Measurements from ENCODE around the gene OMA1. TPM values are rescaled to one million over a fixed set of nuclear protein-coding genes. Genes with fewer than 3 reads are reported as not detected.

Gene OMA1
- total and polyA plus RNA-seq, 10 of the 15 experiments (the other 5 are each of a cell fraction or from before 2014, with no cell fraction given): 23.6 to 67.1 (median 47.1) TPM

DNA sequence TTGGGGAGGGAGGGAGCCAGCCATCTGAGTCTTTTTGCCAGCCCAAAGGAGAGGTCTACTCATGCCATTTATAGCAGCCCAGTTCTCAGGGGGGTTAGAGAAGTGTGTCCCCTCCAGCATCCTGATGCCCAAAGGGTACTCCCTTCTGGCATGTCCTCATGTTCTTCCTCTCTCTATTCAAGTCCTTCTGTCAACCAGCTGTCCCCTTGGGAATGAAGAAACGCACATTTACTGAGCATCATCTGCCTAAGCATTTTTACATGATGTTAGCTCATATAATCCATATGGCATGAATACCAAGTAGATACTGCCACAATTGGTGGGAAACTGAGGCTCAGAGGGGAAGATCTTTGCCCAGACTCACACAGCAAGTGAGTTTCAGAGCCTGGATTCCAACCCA is 45.3 kb upstream of the OMA1 start:
- no peak for FAIRE-seq

More for the DNA sequence above, 45.3 kb upstream of the OMA1 start:
- H3K4me3 ChIP-seq: no peak overlapping the region
- no peaks in the 10 kb centered on the region for H3K79me2 ChIP-seq (ENCODE audit: control insufficient read depth, insufficient read depth, low read length)
- RAD21 ChIA-PET (ENCODE audit: unreplicated experiment): no interaction called here
- H3K9ac ChIP-seq (ENCODE audit: control insufficient read depth, insufficient read depth, low read length): no peak overlapping the region
- H3K27ac ChIP-seq (ENCODE audit: control insufficient read depth, insufficient read depth): no peak overlapping the region
- TF ChIP-seq ETV6 (conservative IDR thresholded peaks at IDR 0.05 in 1 of 2, IDR thresholded peaks at IDR 0.05 in 1 of 2; ENCODE audit: borderline replicate concordance in 1 of 2, low read depth in 1 of 2) (no peak), NFYA (IDR thresholded peaks at IDR 0.05; ENCODE audit: borderline replicate concordance, low read depth, low read length) (no peak), ZNF24 (IDR thresholded peaks at IDR 0.05) (no peak), STAT1 (conservative IDR thresholded peaks at IDR 0.05) (no peak)
- TF ChIP-seq, protein P1, sequence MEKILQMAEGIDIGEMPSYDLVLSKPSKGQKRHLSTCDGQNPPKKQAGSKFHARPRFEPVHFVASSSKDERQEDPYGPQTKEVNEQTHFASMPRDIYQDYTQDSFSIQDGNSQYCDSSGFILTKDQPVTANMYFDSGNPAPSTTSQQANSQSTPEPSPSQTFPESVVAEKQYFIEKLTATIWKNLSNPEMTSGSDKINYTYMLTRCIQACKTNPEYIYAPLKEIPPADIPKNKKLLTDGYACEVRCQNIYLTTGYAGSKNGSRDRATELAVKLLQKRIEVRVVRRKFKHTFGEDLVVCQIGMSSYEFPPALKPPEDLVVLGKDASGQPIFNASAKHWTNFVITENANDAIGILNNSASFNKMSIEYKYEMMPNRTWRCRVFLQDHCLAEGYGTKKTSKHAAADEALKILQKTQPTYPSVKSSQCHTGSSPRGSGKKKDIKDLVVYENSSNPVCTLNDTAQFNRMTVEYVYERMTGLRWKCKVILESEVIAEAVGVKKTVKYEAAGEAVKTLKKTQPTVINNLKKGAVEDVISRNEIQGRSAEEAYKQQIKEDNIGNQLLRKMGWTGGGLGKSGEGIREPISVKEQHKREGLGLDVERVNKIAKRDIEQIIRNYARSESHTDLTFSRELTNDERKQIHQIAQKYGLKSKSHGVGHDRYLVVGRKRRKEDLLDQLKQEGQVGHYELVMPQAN (conservative IDR thresholded peaks at IDR 0.05): no peak
- TF ChIP-seq, protein P2, sequence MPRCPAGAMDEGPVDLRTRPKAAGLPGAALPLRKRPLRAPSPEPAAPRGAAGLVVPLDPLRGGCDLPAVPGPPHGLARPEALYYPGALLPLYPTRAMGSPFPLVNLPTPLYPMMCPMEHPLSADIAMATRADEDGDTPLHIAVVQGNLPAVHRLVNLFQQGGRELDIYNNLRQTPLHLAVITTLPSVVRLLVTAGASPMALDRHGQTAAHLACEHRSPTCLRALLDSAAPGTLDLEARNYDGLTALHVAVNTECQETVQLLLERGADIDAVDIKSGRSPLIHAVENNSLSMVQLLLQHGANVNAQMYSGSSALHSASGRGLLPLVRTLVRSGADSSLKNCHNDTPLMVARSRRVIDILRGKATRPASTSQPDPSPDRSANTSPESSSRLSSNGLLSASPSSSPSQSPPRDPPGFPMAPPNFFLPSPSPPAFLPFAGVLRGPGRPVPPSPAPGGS (IDR thresholded peaks at IDR 0.05; ENCODE audit: borderline replicate concordance, insufficient read depth, low read depth, low read length, poor library complexity, severe bottlenecking): no peak
- H3K4me2 ChIP-seq (ENCODE audit: control insufficient read depth, insufficient read depth): no peak overlapping the region
- DNase-seq (ENCODE audit: low read depth, low spot score) (no peak), ATAC-seq (no peak)
- H3K36me3 ChIP-seq (ENCODE audit: control insufficient read depth in 2 of 2, insufficient read depth in 2 of 2, low read length in 1 of 2): no peaks in the 10 kb centered on the region
- WGBS (ENCODE audit: insufficient coverage, insufficient replicate concordance, low lambda C conversion rate, missing lambda C conversion rate): 0% methylated on average over 1 of the region's 1 CpG
- SMC1A ChIA-PET (ENCODE audit: uncharacterized antibody, unreplicated experiment): interaction anchor here (1.2 kb wide), 1 partner anchor 8 kb away, joined by 3 read pairs; no protein-coding TSS in a partner anchor
- intact Hi-C loops (cut with micrococcal nuclease; ENCODE audit: unreplicated experiment): no loop called here
- peaks cover 2% of the 10 kb centered on the region; the same call in 1 of the 2 replicates for H3K4me1 ChIP-seq (ENCODE audit: control insufficient read depth, insufficient read depth, low read length)
- no TSS peak for BruUV-seq (replicated peaks)
- no peaks in the 10 kb centered on the region; the same call in 1 of the 2 replicates for H4K20me1 ChIP-seq (ENCODE audit: control insufficient read depth, insufficient read depth)
- H2AFZ ChIP-seq (ENCODE audit: control insufficient read depth, low read depth, low read length): no peak overlapping the region
- POLR2A ChIA-PET: no interaction called here
- no peaks in the 10 kb centered on the region for H3K9me3 ChIP-seq (replicated peaks; ENCODE audit: control insufficient read depth, insufficient read depth, low read length)
- CTCF ChIA-PET: no interaction called here
- in situ Hi-C loops (cut with MboI): no loop called here
- H3K27me3 ChIP-seq (replicated peaks in 1 of 2; ENCODE audit: control insufficient read depth in 2 of 2, insufficient read depth in 2 of 2, low read length in 1 of 2): no peaks in the 10 kb centered on the region

Measured in GM12878 (cell line).